ENCODE data around the gene ZFYVE21.
A peak's percentile ranks its signal among the peaks of the same experiment; 100 is the strongest.

ZFYVE21 gene

GRCh38 chr14:103692159-103692558, 23.5 kb upstream of the ZFYVE21 start:
- Histone ChIP-seq H3K4me3 (ENCODE audit: low read length) (peak overlapping the region; percentile 70), H3K27ac (ENCODE audit: low read depth, low read length) (peak overlapping the region; percentile 92), H3K4me2 (ENCODE audit: low read length) (peak overlapping the region; percentile 80), H3K79me2 (ENCODE audit: control insufficient read depth, low read length) (peaks cover 50% of the 10 kb centered on the region), H3F3A (ENCODE audit: control insufficient read depth, insufficient read depth) (peaks cover 52% of the 10 kb centered on the region), H3K36me3 (ENCODE audit: control insufficient read depth, low read length) (peaks cover 58% of the 10 kb centered on the region), H3K9me3 (ENCODE audit: control insufficient read depth, insufficient read depth, low read length) (no peaks in the 10 kb centered on the region), H3K4me1 (ENCODE audit: control insufficient read depth, low read length) (peaks cover 88% of the 10 kb centered on the region), H4K20me1 (ENCODE audit: control insufficient read depth, insufficient read depth, low read depth, low read length) (no peaks in the 10 kb centered on the region), H3K9me2 (replicated peaks; ENCODE audit: control insufficient read depth, low read length) (no peaks in the 10 kb centered on the region), H3K27me3 (ENCODE audit: control insufficient read depth, low read length) (no peaks in the 10 kb centered on the region)
- TF ChIP-seq, protein P1, sequence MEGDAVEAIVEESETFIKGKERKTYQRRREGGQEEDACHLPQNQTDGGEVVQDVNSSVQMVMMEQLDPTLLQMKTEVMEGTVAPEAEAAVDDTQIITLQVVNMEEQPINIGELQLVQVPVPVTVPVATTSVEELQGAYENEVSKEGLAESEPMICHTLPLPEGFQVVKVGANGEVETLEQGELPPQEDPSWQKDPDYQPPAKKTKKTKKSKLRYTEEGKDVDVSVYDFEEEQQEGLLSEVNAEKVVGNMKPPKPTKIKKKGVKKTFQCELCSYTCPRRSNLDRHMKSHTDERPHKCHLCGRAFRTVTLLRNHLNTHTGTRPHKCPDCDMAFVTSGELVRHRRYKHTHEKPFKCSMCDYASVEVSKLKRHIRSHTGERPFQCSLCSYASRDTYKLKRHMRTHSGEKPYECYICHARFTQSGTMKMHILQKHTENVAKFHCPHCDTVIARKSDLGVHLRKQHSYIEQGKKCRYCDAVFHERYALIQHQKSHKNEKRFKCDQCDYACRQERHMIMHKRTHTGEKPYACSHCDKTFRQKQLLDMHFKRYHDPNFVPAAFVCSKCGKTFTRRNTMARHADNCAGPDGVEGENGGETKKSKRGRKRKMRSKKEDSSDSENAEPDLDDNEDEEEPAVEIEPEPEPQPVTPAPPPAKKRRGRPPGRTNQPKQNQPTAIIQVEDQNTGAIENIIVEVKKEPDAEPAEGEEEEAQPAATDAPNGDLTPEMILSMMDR (IDR thresholded peaks at IDR 0.05; ENCODE audit: low read depth, low read length, poor library complexity, severe bottlenecking), result no peak
- TF ChIP-seq EZH2phosphoT487 (IDR thresholded peaks at IDR 0.05; ENCODE audit: borderline replicate concordance, low read length), result no peak

- Histone ChIP-seq H3K79me2 (ENCODE audit: control insufficient read depth, low read length) (peaks cover 57% of the 10 kb centered on the region), H3K4me1 (ENCODE audit: control insufficient read depth, low read length) (peaks cover 95% of the 10 kb centered on the region), H3K4me2 (ENCODE audit: low read length) (peak overlapping the region; percentile 80), H3K9me3 (ENCODE audit: control insufficient read depth, insufficient read depth, low read length) (no peaks in the 10 kb centered on the region), H3F3A (ENCODE audit: control insufficient read depth, insufficient read depth) (peaks cover 47% of the 10 kb centered on the region), H3K4me3 (ENCODE audit: low read length) (peak overlapping the region; percentile 70), H3K27ac (ENCODE audit: low read depth, low read length) (peak overlapping the region; percentile 92), H3K36me3 (ENCODE audit: control insufficient read depth, low read length) (peaks cover 61% of the 10 kb centered on the region), H3K9me2 (replicated peaks; ENCODE audit: control insufficient read depth, low read length) (no peaks in the 10 kb centered on the region), H3K27me3 (ENCODE audit: control insufficient read depth, low read length) (no peaks in the 10 kb centered on the region), H4K20me1 (ENCODE audit: control insufficient read depth, insufficient read depth, low read depth, low read length) (no peaks in the 10 kb centered on the region)
- TF ChIP-seq EZH2phosphoT487 (IDR thresholded peaks at IDR 0.05; ENCODE audit: borderline replicate concordance, low read length), result no peak
- TF ChIP-seq, protein P1 (IDR thresholded peaks at IDR 0.05; ENCODE audit: low read depth, low read length, poor library complexity, severe bottlenecking), result no peak
Measured at GRCh38 chr14:103692871-103693270, 22.7 kb upstream of the ZFYVE21 start.

DNA sequence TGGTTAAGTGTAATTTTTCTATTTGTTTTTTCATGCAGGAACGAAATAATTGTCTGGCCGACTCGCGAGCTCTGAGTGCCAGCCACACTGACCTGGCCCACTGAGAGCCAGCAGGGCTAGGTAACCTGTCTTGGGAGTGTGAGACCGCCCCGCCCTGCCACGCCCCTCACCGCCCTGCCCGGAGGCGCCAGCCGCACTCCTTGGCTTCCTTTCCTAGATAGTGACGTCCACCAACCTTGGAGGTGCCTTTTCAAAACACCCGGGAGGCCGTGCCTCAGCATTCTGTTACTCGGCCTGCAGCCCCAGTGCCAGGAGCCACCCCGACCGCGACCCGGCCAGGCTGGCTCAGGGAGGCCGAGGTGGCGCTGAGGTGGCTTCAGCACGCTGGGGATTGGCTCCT, 22.1 kb upstream of the ZFYVE21 start:
- H3F3A ChIP-seq (ENCODE audit: control insufficient read depth, insufficient read depth), result peaks cover 46% of the 10 kb centered on the region
- no peaks in the 10 kb centered on the region for H3K27me3 ChIP-seq (ENCODE audit: control insufficient read depth, low read length)
- H3K27ac ChIP-seq (ENCODE audit: low read depth, low read length), result no peak overlapping the region; the same call in 1 of the 2 replicates
- no peak for TF ChIP-seq EZH2phosphoT487 (IDR thresholded peaks at IDR 0.05; ENCODE audit: borderline replicate concordance, low read length)
- TF ChIP-seq, protein P1 (IDR thresholded peaks at IDR 0.05; ENCODE audit: low read depth, low read length, poor library complexity, severe bottlenecking), result no peak
- H3K79me2 ChIP-seq (ENCODE audit: control insufficient read depth, low read length), result peaks cover 61% of the 10 kb centered on the region
- H3K9me2 ChIP-seq (replicated peaks; ENCODE audit: control insufficient read depth, low read length), result no peaks in the 10 kb centered on the region
- no peaks in the 10 kb centered on the region for H3K9me3 ChIP-seq (ENCODE audit: control insufficient read depth, insufficient read depth, low read length)
- peaks cover 65% of the 10 kb centered on the region for H3K36me3 ChIP-seq (ENCODE audit: control insufficient read depth, low read length)
- peaks cover 98% of the 10 kb centered on the region for H3K4me1 ChIP-seq (ENCODE audit: control insufficient read depth, low read length)
- no peaks in the 10 kb centered on the region for H4K20me1 ChIP-seq (ENCODE audit: control insufficient read depth, insufficient read depth, low read depth, low read length)
- H3K4me2 ChIP-seq (ENCODE audit: low read length), result no peak overlapping the region
- H3K4me3 ChIP-seq (ENCODE audit: low read length), result no peak overlapping the region

Measured in DOHH2 (cell line).